GM23248 (cell line): ENCODE data around the gene PDE8B.

ENCODE experiments used
- EZH2 ChIP-seq: fragments of 200-600 bp; sonication (generic); IDR thresholded peaks from 2 replicates; pipeline ENCODE4 v1.6.1; 2018; ENCODE audit warnings: antibody characterized with exemption, mild to moderate bottlenecking; ENCODE audit not compliant: insufficient read depth, poor library complexity, severe bottlenecking
- EZH2phosphoT487 ChIP-seq: fragments of 200-600 bp; sonication (generic); IDR thresholded peaks from 2 replicates; pipeline ENCODE4 v1.6.1; 2018; ENCODE audit warnings: antibody characterized with exemption, moderate library complexity, mild to moderate bottlenecking, low read depth; ENCODE audit not compliant: insufficient read depth

DNA sequence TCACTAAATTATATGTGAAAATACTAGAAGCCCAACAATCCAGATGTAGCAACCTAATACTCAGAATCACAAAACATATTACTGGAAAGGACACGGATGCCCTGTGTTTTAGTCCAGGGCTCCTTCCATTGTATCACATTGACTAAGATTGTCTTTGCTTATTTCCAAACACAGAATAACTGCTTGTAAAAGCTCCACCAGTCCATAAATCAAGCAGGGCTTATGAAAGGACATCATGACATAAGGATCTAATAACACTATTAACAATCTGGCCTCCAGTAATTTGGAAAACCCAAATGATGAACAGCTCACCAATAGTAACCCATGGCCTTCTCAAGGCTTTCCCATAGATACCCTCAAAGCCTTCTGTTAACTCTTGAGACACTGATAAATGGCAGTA is 241.9 kb downstream of the PDE8B start:
- no peak for TF ChIP-seq EZH2
- no peak for TF ChIP-seq EZH2phosphoT487
